Right kidney (tissue), 9 donors: ENCODE results near the gene NLRP10.
"Not testable (repeated sequence)": the region's sequence is repeated elsewhere in the genome, so short reads cannot be mapped to it uniquely, and the experiment has no call there.

Experiments used
- DNase-seq: peaks from one replicate; pipeline ENCODE4 v3.0.0-alpha.2; 2016
- long read RNA-seq, 8 donors: transcript quantifications; one replicate each; lab custom pipeline, GENCODE V29; 2026

The NLRP10 gene
- long read RNA-seq, donor 1, result 0 reads
- long read RNA-seq, donor 2, result 0 reads
- long read RNA-seq, donor 3, result 0 reads
- long read RNA-seq, donor 4, result 0 reads
- long read RNA-seq, donor 5, result 0 reads
- long read RNA-seq, donor 6, result 0 reads
- long read RNA-seq, donor 7, result 0 reads
- long read RNA-seq, donor 8, result 0 reads

- no peak for DNase-seq
These were observed at the start of gene NLRP10 for GRCh38 chr11:7965386-7965785. Gene NLRP10 (minus strand): TSS chr11:7965447. CDS start chr11:7963495, 1,952 bp downstream.

- no peak for DNase-seq
These were observed 48.6 kb upstream of the NLRP10 start for GRCh38 chr11:8013833-8014232.

GRCh38 chr11:8011981-8012444 lies 46.8 kb upstream of the NLRP10 start:
- no peak for DNase-seq

DNA sequence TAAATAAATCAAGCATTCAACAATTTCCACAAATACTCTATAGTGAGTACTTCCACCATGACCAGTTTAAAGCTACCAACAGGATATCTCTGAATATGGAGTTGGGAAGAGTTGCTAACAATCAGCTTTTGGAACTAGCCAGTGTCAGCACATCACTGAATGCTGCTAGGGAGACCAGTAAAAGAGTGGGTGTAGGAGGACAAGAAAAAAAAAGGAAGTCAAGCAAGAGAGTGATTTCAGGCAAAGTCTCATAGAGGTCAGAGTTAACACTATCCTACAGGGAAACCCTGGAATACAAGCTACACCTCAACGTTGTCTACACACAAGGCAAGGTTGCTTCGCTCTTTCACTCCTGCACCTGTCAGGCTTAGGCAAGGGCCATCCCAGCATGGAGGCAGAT lies 46.1 kb upstream of the NLRP10 start:
- DNase-seq, result no peak

DNA sequence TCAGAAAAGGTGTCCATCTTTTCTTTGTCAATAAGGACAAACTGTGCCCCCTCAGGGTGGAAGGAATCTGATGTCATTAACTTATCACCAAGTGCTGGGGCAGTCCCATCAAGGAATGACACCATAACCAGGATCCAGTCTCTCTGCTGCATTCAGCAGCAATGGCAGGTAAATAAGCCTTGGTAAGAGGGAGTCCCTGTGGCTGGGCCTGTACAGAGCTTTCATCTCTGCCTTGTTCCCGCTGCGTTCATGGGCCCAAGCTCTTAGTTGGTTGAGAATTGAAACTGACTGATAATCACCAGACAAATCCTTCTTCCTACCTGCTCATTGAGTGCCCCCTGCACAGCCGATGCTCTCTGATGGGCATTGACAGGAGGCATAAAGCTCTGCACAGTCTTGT lies 44.6 kb upstream of the NLRP10 start:
- no peak for DNase-seq

- no peak for DNase-seq
These were observed 43.0 kb upstream of the NLRP10 start for GRCh38 chr11:8008212-8008611.

DNA sequence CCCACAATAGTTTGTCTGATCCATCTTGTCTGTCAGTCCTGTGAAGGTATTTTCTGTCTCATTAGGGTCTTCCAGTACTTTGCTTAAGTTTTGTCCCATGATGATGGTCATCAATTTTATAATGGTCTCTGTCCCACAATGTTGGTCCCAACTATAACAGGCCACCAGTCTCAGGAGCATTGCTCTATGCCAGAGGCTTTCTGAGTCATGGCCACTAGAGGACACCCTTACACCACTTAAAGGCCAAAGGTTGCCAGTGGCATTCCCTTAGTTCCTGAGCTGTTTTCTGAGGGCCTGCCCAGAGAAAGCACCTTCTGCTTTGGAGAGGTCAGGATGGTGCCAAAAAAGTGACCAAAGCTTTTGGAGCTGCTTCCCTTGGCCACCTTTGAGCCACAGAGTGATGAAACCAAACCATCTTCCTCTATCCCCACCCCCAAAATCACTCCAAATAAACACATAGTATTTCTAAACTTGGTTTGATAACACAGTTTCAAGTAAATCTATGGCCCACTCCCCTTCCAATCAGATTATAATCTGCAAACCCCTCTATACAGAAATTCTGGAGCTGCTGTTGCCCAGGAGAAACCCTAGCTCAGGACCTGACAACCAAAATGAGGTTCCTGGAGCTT lies 41.2 kb upstream of the NLRP10 start:
- DNase-seq, result no peak

GRCh38 chr11:8005556-8005955 lies 40.3 kb upstream of the NLRP10 start:
- DNase-seq, result no peak

GRCh38 chr11:8004008-8004407 lies 38.8 kb upstream of the NLRP10 start:
- DNase-seq, result no peak

DNA sequence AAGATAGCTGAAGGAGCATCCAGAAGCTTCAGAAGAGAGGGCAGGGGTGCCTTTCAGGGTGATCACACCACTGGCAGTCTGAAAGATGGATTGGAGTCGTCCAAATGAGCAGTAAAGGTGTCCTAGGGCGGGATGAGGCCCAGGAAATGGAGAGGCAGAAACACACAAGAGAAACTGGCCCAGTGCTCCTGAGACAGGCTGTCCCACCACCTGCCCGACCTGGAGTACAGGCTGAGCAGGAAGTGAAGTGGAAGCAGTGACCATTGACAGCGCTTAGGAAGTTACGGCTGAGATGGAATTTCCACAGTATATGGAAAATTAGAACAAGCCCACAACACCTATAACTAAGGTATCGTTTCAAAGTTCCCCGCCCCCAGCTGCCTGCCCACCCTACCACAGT lies 37.9 kb upstream of the NLRP10 start:
- DNase-seq, result no peak

DNA sequence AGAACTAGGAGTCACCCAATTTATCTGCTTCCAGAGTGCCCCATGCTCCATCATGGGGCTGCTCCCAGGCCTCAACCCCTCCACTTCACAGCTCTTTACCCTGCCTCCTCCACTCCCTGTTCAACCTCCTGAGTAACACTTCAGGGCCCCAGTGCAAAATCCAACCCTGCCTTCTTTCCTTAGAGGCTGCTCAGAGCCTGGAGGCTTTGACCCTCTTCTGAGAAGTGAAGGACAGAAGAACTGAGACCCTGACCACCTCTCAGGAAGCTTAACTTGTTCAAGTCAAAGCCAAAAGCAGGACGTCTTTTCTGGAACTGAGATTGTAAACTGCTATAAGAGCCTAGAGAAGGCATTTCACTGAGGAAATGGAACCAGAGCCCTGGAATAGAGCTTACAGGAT lies 37.4 kb upstream of the NLRP10 start:
- no peak for DNase-seq

- DNase-seq, result no peak
These were observed 35.1 kb upstream of the NLRP10 start for GRCh38 chr11:8000390-8000789.

DNA sequence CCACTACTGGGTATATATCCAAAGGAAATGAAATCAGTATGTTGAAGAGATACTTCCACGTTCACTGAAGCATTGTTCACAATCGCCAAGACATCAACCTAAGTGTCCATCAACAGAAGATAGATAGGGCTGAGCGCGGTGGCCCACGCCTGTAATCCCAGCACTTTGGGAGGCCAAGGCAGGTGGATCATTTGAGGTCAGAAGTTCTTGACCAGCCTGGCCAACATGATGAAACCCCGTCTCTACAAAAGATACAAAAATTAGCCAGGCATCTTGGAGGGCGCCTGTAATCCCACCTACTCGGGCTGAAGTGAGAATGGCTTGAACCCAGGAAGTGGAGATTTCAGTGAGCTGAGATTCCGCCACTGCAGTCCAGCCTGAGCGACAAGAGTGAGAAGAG lies 34.5 kb upstream of the NLRP10 start:
- no peak for DNase-seq

GRCh38 chr11:7994581-7995278 lies 29.5 kb upstream of the NLRP10 start:
- no peak for DNase-seq

DNA sequence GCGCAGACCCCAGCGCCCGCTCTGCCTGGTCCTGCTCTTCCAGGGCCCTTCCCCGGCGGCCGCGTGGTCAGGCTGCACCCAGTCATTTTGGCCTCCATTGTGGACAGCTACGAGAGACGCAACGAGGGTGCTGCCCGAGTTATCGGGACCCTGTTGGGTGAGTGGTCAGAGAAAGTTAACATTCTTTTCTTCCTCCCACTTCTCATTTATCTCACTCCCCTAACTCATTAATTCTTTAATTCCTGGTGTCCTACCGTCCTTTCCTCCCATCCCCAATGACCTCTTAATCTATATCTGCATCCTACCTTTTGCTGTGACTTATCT lies 22.3 kb upstream of the NLRP10 start:
- DNase-seq, result not testable (repeated sequence)

DNA sequence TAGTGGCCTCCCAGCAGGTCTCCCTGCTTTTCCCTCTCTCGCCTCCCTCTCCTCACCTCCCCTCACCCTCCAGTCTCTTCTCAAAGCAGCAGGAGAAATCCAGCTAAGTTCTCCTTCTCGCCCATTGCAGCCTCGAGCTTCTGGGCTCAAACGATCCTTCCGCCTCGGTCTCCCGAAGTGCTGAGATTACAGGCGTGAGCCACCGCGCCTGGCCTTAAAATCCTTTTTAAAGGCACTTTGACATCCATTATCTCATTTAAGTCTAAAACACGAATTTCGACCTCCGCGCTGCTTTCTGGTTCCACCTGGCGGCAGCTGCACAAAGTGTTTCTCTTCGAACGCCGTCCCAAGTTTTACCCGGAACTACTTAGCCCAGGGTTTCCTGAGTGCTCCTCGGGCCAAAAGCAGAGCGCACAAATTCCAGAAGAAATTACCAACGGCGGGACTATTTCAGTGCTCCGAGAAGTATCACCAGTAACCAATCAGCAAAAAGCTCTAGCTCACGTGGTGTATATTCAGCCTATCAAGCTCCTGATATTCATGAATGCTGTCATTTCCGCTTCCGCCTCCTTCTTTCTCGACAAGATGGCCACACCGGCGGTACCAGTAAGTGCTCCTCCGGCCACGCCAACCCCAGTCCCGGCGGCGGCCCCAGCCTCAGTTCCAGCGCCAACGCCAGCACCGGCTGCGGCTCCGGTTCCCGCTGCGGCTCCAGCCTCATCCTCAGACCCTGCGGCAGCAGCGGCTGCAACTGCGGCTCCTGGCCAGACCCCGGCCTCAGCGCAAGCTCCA lies 21.7 kb upstream of the NLRP10 start, which contains the start of gene EIF3F:
TSS of gene EIF3F (plus strand) at position 570 of the 792 bp plus-strand sequence. CDS start at position 586, 16 bp downstream.
- DNase-seq, result peak; percentile 84

GRCh38 chr11:7983832-7984590 lies 18.8 kb upstream of the NLRP10 start:
- no peak for DNase-seq

- DNase-seq, result no peak
These were observed 17.4 kb upstream of the NLRP10 start for GRCh38 chr11:7982582-7983119.

DNA sequence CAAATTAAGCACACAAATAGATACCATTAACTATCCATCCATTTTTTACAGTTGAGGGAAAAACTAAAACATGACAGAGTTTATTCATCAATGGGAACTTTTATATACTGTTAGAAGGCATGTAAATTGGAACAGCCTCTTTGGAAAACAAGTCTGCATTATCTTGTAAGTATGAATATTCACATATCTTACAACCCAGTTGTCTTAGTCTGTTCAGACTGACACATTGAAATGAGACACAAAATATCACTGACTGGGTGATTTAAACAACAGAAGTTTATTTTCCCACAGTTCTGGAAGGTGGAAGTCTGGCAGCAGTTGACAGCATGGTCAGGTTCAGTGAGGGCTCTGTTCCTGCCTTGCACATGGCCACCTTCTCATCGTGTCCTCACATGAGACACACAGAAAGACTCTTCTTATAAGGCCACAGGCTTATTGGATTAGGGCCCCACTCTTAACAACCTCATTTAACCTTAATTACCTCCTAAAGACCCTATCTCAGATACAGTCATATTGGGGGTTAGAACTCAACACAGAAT lies 16.4 kb upstream of the NLRP10 start:
- no peak for DNase-seq

DNA sequence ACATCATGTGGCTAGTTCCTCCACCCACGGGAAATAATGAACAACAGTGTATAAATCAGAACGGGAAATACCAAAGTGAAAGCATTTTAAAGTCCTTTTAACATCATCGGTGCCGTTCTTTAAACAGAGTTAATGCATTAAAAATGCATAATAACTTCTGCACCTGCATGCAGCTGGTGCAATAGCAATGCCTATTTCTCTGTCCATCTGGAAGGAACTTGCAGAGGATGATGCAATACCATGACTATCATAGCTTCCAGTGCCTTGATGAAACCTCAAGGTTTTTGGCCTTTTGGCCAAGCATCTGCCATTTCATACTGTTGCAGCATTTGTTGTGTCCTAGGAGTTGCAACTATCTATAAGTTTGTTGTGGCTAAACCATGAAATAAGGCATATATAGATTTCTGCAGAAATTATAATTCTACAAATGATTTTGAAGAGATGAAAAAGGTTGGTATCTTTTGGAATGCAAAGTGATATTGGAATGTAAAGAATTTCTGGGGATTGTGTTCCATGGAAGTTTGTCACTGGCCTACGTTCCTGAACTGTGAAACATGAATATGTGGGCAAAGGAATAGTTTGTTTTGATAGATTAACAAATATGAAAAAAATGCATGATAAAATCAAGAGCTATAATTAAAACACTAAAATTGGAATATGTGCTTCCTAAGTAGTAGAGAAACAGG lies 12.1 kb upstream of the NLRP10 start:
- DNase-seq, result no peak

DNA sequence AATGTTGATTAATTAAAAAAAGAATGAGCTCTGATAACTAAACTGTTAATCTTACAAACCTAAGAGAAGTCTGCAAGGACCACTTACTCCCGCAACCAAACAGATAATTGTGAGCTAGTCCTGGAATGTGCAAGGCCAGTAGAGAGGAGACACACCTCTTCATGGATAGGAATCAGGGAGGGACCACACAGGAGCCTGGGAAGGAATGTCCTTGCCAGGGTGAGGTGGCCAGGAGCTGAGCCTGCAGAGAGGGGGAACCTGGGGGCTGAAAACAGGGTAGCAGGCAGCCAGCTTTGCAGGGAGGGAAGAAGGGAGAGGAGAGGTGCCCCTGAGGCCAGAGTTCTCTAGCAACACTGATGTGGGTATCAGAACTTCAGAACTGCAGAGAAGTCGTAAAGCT lies 9.4 kb upstream of the NLRP10 start:
- DNase-seq, result no peak
